Prostate gland (tissue), 2 donors: ENCODE measurements around the gene PANK4.

Experiments
- POLR2A ChIP-seq: fragments of 450-650 bp; IDR thresholded peaks from one replicate; pipeline ENCODE4 v1.6.1; 2016; ENCODE audit warnings: antibody characterized with exemption, mild to moderate bottlenecking
- POLR2AphosphoS5 ChIP-seq: sonication (generic); formaldehyde crosslinking; IDR thresholded peaks from one replicate; pipeline ENCODE4 v1.6.1; 2017; ENCODE audit warnings: antibody characterized with exemption
- TF ChIP-seq, protein P1 (sequence below), 4 experiments: fragments of 200-600 bp in 2 of 4; fragments of 450-650 bp in 2 of 4; sonication (generic) in 2 of 4; IDR thresholded peaks; 1 replicate in 3 of 4; 2 replicates in 1 of 4; pipeline ENCODE4 v1.5.1; 2016 to 2019; ENCODE audit warnings: antibody characterized with exemption in 4 of 4, mild to moderate bottlenecking in 2 of 4, moderate library complexity in 2 of 4

- TF ChIP-seq POLR2AphosphoS5 (no peak), POLR2A (no peak)
- TF ChIP-seq, protein P1, sequence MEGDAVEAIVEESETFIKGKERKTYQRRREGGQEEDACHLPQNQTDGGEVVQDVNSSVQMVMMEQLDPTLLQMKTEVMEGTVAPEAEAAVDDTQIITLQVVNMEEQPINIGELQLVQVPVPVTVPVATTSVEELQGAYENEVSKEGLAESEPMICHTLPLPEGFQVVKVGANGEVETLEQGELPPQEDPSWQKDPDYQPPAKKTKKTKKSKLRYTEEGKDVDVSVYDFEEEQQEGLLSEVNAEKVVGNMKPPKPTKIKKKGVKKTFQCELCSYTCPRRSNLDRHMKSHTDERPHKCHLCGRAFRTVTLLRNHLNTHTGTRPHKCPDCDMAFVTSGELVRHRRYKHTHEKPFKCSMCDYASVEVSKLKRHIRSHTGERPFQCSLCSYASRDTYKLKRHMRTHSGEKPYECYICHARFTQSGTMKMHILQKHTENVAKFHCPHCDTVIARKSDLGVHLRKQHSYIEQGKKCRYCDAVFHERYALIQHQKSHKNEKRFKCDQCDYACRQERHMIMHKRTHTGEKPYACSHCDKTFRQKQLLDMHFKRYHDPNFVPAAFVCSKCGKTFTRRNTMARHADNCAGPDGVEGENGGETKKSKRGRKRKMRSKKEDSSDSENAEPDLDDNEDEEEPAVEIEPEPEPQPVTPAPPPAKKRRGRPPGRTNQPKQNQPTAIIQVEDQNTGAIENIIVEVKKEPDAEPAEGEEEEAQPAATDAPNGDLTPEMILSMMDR (IDR thresholded peaks at IDR 0.05), result no peak
Observed at GRCh38 chr1:2558420-2558819, 32.0 kb upstream of the PANK4 start.
